GM23338 (cell line): ENCODE results near the gene SLC19A1. TPM values are rescaled to one million over a fixed set of nuclear protein-coding genes. Genes with fewer than 3 reads are reported as not detected.

ENCODE experiments used
- ATAC-seq: fragments of 200-7000 bp; cut with Tn5 transposase; 3 replicates; pipeline ENCODE4 v1.9.1; 2020
- DNase-seq: peaks from one replicate; pipeline ENCODE4 v3.0.0-alpha.2; 2015; ENCODE audit warnings: low spot score
- H2AFZ ChIP-seq: fragments of 200-600 bp; sonication (generic); 2 replicates; pipeline ENCODE4 v1.8.0; 2016; ENCODE audit warnings: antibody characterized with exemption, mild to moderate bottlenecking, moderate library complexity
- H3F3A ChIP-seq: fragments of 200-600 bp; sonication (generic); replicated peaks from 2 replicates; pipeline ENCODE4 v1.8.0; 2017; ENCODE audit warnings: antibody characterized with exemption, mixed run types, low read depth
- H3K27ac ChIP-seq: fragments of 200-600 bp; sonication (generic); 2 replicates; pipeline ENCODE4 v1.6.1; 2016; ENCODE audit warnings: low read depth
- H3K27me3 ChIP-seq: fragments of 200-600 bp; sonication (generic); 2 replicates; pipeline ENCODE4 v1.8.0; 2016; ENCODE audit warnings: mild to moderate bottlenecking, mixed run types, moderate library complexity; ENCODE audit not compliant: insufficient read depth
- H3K36me3 ChIP-seq: fragments of 200-600 bp; sonication (generic); 2 replicates; pipeline ENCODE4 v1.8.0; 2016; ENCODE audit warnings: mild to moderate bottlenecking; ENCODE audit not compliant: insufficient read depth
- H3K4me1 ChIP-seq: fragments of 200-600 bp; sonication (generic); 2 replicates; pipeline ENCODE4 v1.8.0; 2016; ENCODE audit warnings: mild to moderate bottlenecking, moderate library complexity; ENCODE audit not compliant: insufficient read depth
- H3K4me2 ChIP-seq: fragments of 200-600 bp; sonication (generic); 2 replicates; pipeline ENCODE4 v1.7.1; 2017; ENCODE audit warnings: mixed run types
- H3K4me3 ChIP-seq: fragments of 200-600 bp; sonication (generic); 2 replicates; pipeline ENCODE4 v1.6.1; 2016; ENCODE audit warnings: mixed run types
- H3K79me2 ChIP-seq: fragments of 200-600 bp; sonication (generic); replicated peaks from 2 replicates; pipeline ENCODE4 v1.8.0; 2017; ENCODE audit warnings: mild to moderate bottlenecking; ENCODE audit not compliant: insufficient read depth
- H3K9me2 ChIP-seq: fragments of 200-600 bp; sonication (generic); 2 replicates; pipeline ENCODE4 v1.8.0; 2017; ENCODE audit not compliant: insufficient read depth
- H4K20me1 ChIP-seq: fragments of 200-600 bp; sonication (generic); replicated peaks from 2 replicates; pipeline ENCODE4 v1.8.0; 2017; ENCODE audit warnings: mild to moderate bottlenecking; ENCODE audit not compliant: insufficient read depth
- H3K27ac Mint-ChIP-seq: 2 replicates; pipeline ENCODE4 v1.8.0; 2020; ENCODE audit warnings: inconsistent platforms, mild to moderate bottlenecking, moderate library complexity, mixed read lengths
- H3K27me3 Mint-ChIP-seq: 3 replicates; pipeline ENCODE4 v1.8.0; 2022; ENCODE audit warnings: low read depth, mild to moderate bottlenecking, moderate library complexity, mixed read lengths, inconsistent platforms; ENCODE audit not compliant: insufficient read depth, poor library complexity
- H3K36me3 Mint-ChIP-seq: 3 replicates; pipeline ENCODE4 v1.8.0; 2021; ENCODE audit warnings: low read depth, mild to moderate bottlenecking, inconsistent platforms, moderate library complexity, mixed read lengths
- H3K4me1 Mint-ChIP-seq: 3 replicates; pipeline ENCODE4 v1.8.0; 2020; ENCODE audit warnings: mild to moderate bottlenecking, inconsistent platforms, mixed read lengths
- H3K4me3 Mint-ChIP-seq: 3 replicates; pipeline ENCODE4 v1.8.0; 2021; ENCODE audit warnings: moderate library complexity, mild to moderate bottlenecking, inconsistent platforms, mixed read lengths
- H3K9me3 Mint-ChIP-seq: 3 replicates; pipeline ENCODE4 v1.8.0; 2020; ENCODE audit warnings: moderate library complexity, mild to moderate bottlenecking, inconsistent platforms, mixed read lengths
- CREB1 ChIP-seq: fragments of 250-450 bp; sonication (Bioruptor Pico); IDR thresholded peaks from 2 replicates; pipeline ENCODE4 v1.5.0; 2020; ENCODE audit warnings: low read depth, mild to moderate bottlenecking, moderate library complexity
- CTCF ChIP-seq, 2 experiments: fragments of 200-600 bp in 1 of 2; sonication (generic) in 1 of 2; conservative IDR thresholded peaks; 2 replicates each; pipeline versions ENCODE4 v1.5.1 to v1.6.1; 2016 to 2017; ENCODE audit warnings: antibody characterized with exemption in 2 of 2, low read depth in 2 of 2, mild to moderate bottlenecking in 2 of 2, moderate library complexity in 1 of 2
- ETS1 ChIP-seq: IDR thresholded peaks from 2 replicates; pipeline ENCODE4 v1.6.1; 2016; ENCODE audit warnings: antibody characterized with exemption
- EZH2 ChIP-seq: fragments of 200-600 bp; sonication (generic); IDR thresholded peaks from one replicate; pipeline ENCODE4 v1.8.0; 2017; ENCODE audit warnings: antibody characterized with exemption, mild to moderate bottlenecking, low read depth; ENCODE audit not compliant: unreplicated experiment
- EZH2phosphoT487 ChIP-seq: fragments of 200-600 bp; sonication (generic); IDR thresholded peaks from one replicate; pipeline ENCODE4 v1.8.1; 2018; ENCODE audit warnings: antibody characterized with exemption; ENCODE audit not compliant: unreplicated experiment
- JUNB ChIP-seq: IDR thresholded peaks from one replicate; pipeline ENCODE4 v1.6.1; 2016; ENCODE audit warnings: antibody characterized with exemption; ENCODE audit not compliant: unreplicated experiment
- NANOG ChIP-seq: IDR thresholded peaks from 2 replicates; pipeline ENCODE4 v1.6.1; 2016; ENCODE audit warnings: antibody characterized with exemption, borderline replicate concordance
- POLR2AphosphoS5 ChIP-seq: IDR thresholded peaks from 2 replicates; pipeline ENCODE4 v1.6.1; 2016; ENCODE audit warnings: antibody characterized with exemption, low read depth
- REST ChIP-seq: IDR thresholded peaks from one replicate; pipeline ENCODE4 v1.6.1; 2018; ENCODE audit warnings: antibody characterized with exemption; ENCODE audit not compliant: unreplicated experiment
- STAT1 ChIP-seq: IDR thresholded peaks from one replicate; pipeline ENCODE4 v1.6.1; 2016; ENCODE audit warnings: antibody characterized with exemption; ENCODE audit not compliant: unreplicated experiment
- ZNF114 ChIP-seq: fragments of 250-450 bp; sonication (Bioruptor Pico); IDR thresholded peaks from 2 replicates; pipeline ENCODE4 v1.5.0; 2020; ENCODE audit warnings: mild to moderate bottlenecking, moderate library complexity
- ZNF331 ChIP-seq: fragments of 250-450 bp; sonication (Bioruptor Pico); IDR thresholded peaks from 2 replicates; pipeline ENCODE4 v1.5.0; 2020; ENCODE audit warnings: low read depth, mild to moderate bottlenecking, moderate library complexity
- ZNF462 ChIP-seq: fragments of 250-450 bp; sonication (Bioruptor Pico); IDR thresholded peaks from 2 replicates; pipeline ENCODE4 v1.5.0; 2020; ENCODE audit warnings: mild to moderate bottlenecking, moderate library complexity
- polyA plus RNA-seq: library from polyadenylated mRNA; unstranded; fragments of >200 nt; fragmentation: Nextera tagmentation; extraction: Ambion mirVana; gene quantifications from 2 replicates; pipeline ENCODE4 v1.2.1, GENCODE V29; 2016
- total RNA-seq: library from RNA; depleted of rRNA; stranded (reverse); fragments of >200 nt; shearing (Covaris generic); gene quantifications from 2 replicates; pipeline ENCODE4 v1.2.3, GENCODE V29; 2014

Gene SLC19A1
- total and polyA plus RNA-seq, 2 experiments from 2014 or later, result 31.2 to 33.0 TPM

GRCh38 chr21:45511661-45512431 is 30.4 kb downstream of the SLC19A1 start:
- TF ChIP-seq JUNB (no peak), CTCF (conservative IDR thresholded peaks at IDR 0.05; ENCODE audit: low read depth in 2 of 2) (no peak), ETS1 (no peak), CREB1 (CRISPR knock-in tag) (no peak), POLR2AphosphoS5 (no peak; the same call in 1 of the 2 replicates), REST (no peak), STAT1 (no peak), ZNF462 (CRISPR knock-in tag) (no peak), NANOG (no peak), ZNF114 (CRISPR knock-in tag) (no peak), ZNF331 (CRISPR knock-in tag) (no peak), EZH2phosphoT487 (no peak), EZH2 (no peak)

More at GRCh38 chr21:45511661-45512431, 30.4 kb downstream of the SLC19A1 start:
- no peaks in the 10 kb centered on the region; the same call in 1 of the 2 replicates for H4K20me1 ChIP-seq
- H3F3A ChIP-seq, result peaks cover 15% of the 10 kb centered on the region
- Mint-ChIP-seq H3K9me3 (no peaks in the 10 kb centered on the region), H3K4me1 (peaks cover 4% of the 10 kb centered on the region; the same call in 1 of the 3 replicates), H3K4me3 (no peak overlapping the region), H3K36me3 (peaks cover 22% of the 10 kb centered on the region), H3K27ac (no peak overlapping the region; the same call in 1 of the 2 replicates), H3K27me3 (peaks cover 22% of the 10 kb centered on the region)
- H3K27me3 ChIP-seq, result no peaks in the 10 kb centered on the region
- H3K27ac ChIP-seq, result no peak overlapping the region
- H3K79me2 ChIP-seq, result no peaks in the 10 kb centered on the region
- DNase-seq, result no peak
- no peaks in the 10 kb centered on the region for H3K4me1 ChIP-seq
- H2AFZ ChIP-seq, result no peak overlapping the region
- no peaks in the 10 kb centered on the region for H3K9me2 ChIP-seq
- no peak for ATAC-seq
- no peaks in the 10 kb centered on the region for H3K36me3 ChIP-seq
- no peak overlapping the region for H3K4me2 ChIP-seq
- H3K4me3 ChIP-seq, result no peak overlapping the region
